ENCODE results near the gene RAI1. TPM values are rescaled to one million over a fixed set of nuclear protein-coding genes. Genes with fewer than 3 reads are reported as not detected.

Gene RAI1
- total and polyA plus RNA-seq, 2 of the 13 experiments (the other 11 are each of a cell fraction or from before 2014, with no cell fraction given) = 3.4 to 5.2 TPM

- TF ChIP-seq, protein P1, sequence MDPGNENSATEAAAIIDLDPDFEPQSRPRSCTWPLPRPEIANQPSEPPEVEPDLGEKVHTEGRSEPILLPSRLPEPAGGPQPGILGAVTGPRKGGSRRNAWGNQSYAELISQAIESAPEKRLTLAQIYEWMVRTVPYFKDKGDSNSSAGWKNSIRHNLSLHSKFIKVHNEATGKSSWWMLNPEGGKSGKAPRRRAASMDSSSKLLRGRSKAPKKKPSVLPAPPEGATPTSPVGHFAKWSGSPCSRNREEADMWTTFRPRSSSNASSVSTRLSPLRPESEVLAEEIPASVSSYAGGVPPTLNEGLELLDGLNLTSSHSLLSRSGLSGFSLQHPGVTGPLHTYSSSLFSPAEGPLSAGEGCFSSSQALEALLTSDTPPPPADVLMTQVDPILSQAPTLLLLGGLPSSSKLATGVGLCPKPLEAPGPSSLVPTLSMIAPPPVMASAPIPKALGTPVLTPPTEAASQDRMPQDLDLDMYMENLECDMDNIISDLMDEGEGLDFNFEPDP (CRISPR knock-in tag; conservative IDR thresholded peaks at IDR 0.05) = no peak
- TF ChIP-seq ZNF225 (CRISPR knock-in tag; IDR thresholded peaks at IDR 0.05) (no peak), HNRNPL (IDR thresholded peaks at IDR 0.05; ENCODE audit: low read depth, low read length) (0 out of 2 replicates have a peak, but pooled peaks have one; percentile 47), ZNF713 (CRISPR knock-in tag; IDR thresholded peaks at IDR 0.05) (no peak), ZNF431 (CRISPR knock-in tag; IDR thresholded peaks at IDR 0.05; ENCODE audit: borderline replicate concordance, low read depth) (no peak), ZNF331 (CRISPR knock-in tag; IDR thresholded peaks at IDR 0.05) (0 out of 2 replicates have a peak, but pooled peaks have one; percentile 14), HNRNPLL (IDR thresholded peaks at IDR 0.05; ENCODE audit: low read depth, low read length, poor library complexity, severe bottlenecking) (peak; percentile 40), DPF2 (CRISPR knock-in tag; IDR thresholded peaks at IDR 0.05; ENCODE audit: borderline replicate concordance, low read depth) (no peak), ZNF30 (CRISPR knock-in tag; IDR thresholded peaks at IDR 0.05) (no peak), HOMEZ (CRISPR knock-in tag; IDR thresholded peaks at IDR 0.05; ENCODE audit: low read depth) (no peak), NPAS2 (CRISPR knock-in tag; IDR thresholded peaks at IDR 0.05; ENCODE audit: borderline replicate concordance) (no peak), ZNF580 (CRISPR knock-in tag; IDR thresholded peaks at IDR 0.05; ENCODE audit: borderline replicate concordance, low read depth) (no peak), HMGA1 (CRISPR knock-in tag; conservative IDR thresholded peaks at IDR 0.05) (no peak), RXRA (CRISPR knock-in tag; IDR thresholded peaks at IDR 0.05) (peak; percentile 80), GLI4 (CRISPR knock-in tag; IDR thresholded peaks at IDR 0.05; ENCODE audit: borderline replicate concordance) (no peak), GMEB2 (CRISPR knock-in tag; IDR thresholded peaks at IDR 0.05; ENCODE audit: low read depth) (no peak), FOXK2 (IDR thresholded peaks at IDR 0.05) (no peak), ZNF552 (CRISPR knock-in tag; IDR thresholded peaks at IDR 0.05; ENCODE audit: borderline replicate concordance) (no peak), ZNF703 (CRISPR knock-in tag; IDR thresholded peaks at IDR 0.05; ENCODE audit: borderline replicate concordance) (no peak), ZNF484 (CRISPR knock-in tag; IDR thresholded peaks at IDR 0.05; ENCODE audit: borderline replicate concordance, low read depth) (no peak)
- TF ChIP-seq, protein P2, sequence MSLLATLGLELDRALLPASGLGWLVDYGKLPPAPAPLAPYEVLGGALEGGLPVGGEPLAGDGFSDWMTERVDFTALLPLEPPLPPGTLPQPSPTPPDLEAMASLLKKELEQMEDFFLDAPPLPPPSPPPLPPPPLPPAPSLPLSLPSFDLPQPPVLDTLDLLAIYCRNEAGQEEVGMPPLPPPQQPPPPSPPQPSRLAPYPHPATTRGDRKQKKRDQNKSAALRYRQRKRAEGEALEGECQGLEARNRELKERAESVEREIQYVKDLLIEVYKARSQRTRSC (CRISPR knock-in tag; IDR thresholded peaks at IDR 0.05; ENCODE audit: low read depth) = peak; percentile 43; the same call in 1 of the 2 replicates
- TF ChIP-seq, protein P3, sequence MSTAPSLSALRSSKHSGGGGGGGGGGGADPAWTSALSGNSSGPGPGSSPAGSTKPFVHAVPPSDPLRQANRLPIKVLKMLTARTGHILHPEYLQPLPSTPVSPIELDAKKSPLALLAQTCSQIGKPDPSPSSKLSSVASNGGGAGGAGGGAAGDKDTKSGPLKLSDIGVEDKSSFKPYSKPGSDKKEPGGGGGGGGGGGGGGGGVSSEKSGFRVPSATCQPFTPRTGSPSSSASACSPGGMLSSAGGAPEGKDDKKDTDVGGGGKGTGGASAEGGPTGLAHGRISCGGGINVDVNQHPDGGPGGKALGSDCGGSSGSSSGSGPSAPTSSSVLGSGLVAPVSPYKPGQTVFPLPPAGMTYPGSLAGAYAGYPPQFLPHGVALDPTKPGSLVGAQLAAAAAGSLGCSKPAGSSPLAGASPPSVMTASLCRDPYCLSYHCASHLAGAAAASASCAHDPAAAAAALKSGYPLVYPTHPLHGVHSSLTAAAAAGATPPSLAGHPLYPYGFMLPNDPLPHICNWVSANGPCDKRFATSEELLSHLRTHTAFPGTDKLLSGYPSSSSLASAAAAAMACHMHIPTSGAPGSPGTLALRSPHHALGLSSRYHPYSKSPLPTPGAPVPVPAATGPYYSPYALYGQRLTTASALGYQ (CRISPR knock-in tag; IDR thresholded peaks at IDR 0.05) = no peak
These were observed 131.2 kb downstream of the RAI1 start (continued) for GRCh38 chr17:17812211-17813054.

Measured in HepG2 (cell line).